Large intestine (tissue), 3 donors: ENCODE data around the gene RB1. TPM values are rescaled to one million over a fixed set of nuclear protein-coding genes. Genes with fewer than 3 reads are reported as not detected.

Source experiments
- DNase-seq, 2 donors: peaks; one replicate each; pipeline versions ENCODE4 v3.0.0 to v3.0.0-alpha.2; 2013
- H3K27ac ChIP-seq: one replicate; pipeline ENCODE4 v1.5.1; 2013; ENCODE audit warnings: low read length
- H3K27me3 ChIP-seq: 2 replicates; pipeline ENCODE4 v1.6.1; 2013; ENCODE audit warnings: low read length; ENCODE audit not compliant: control insufficient read depth, insufficient read depth
- H3K36me3 ChIP-seq: 2 replicates; pipeline ENCODE4 v1.6.1; 2013; ENCODE audit warnings: low read length; ENCODE audit not compliant: control insufficient read depth, insufficient read depth
- H3K4me1 ChIP-seq: one replicate; pipeline ENCODE4 v1.6.1; 2013; ENCODE audit warnings: low read length; ENCODE audit not compliant: control insufficient read depth, insufficient read depth
- H3K4me3 ChIP-seq: one replicate; pipeline ENCODE4 v1.5.1; 2013; ENCODE audit warnings: low read length
- H3K9me3 ChIP-seq: one replicate; pipeline ENCODE4 v1.6.1; 2013; ENCODE audit warnings: mild to moderate bottlenecking, low read depth, low read length, moderate library complexity; ENCODE audit not compliant: control insufficient read depth
- WGBS: methylation state at CpG from one replicate; pipeline ENCODE4 v1.1.5; 2013; ENCODE audit warnings: low lambda C conversion rate; ENCODE audit not compliant: insufficient coverage; 5-methylcytosine and 5-hydroxymethylcytosine counted together
- polyA plus RNA-seq: library from polyadenylated mRNA; unstranded; fragments of 120-200 nt; gene quantifications from one replicate; pipeline ENCODE4 v1.2.1, GENCODE V29; 2013

The RB1 gene
- polyA plus RNA-seq, 1 donor = 34.8 TPM

GRCh38 chr13:48265217-48265815 is 38.2 kb upstream of the RB1 start:
- no peak for DNase-seq

GRCh38 chr13:48266150-48266549 is 37.4 kb upstream of the RB1 start:
- H3K9me3 ChIP-seq = no peaks in the 10 kb centered on the region
- H3K27ac ChIP-seq = no peak overlapping the region
- peaks cover 22% of the 10 kb centered on the region for H3K36me3 ChIP-seq
- no peaks in the 10 kb centered on the region for H3K4me1 ChIP-seq
- no peaks in the 10 kb centered on the region for H3K27me3 ChIP-seq
- DNase-seq = no peak
- H3K4me3 ChIP-seq = no peak overlapping the region

More at GRCh38 chr13:48265217-48265815, 38.2 kb upstream of the RB1 start:
- WGBS = 93% methylated on average over 3 of the region's 8 CpGs
- Histone ChIP-seq H3K4me3 (no peak overlapping the region), H3K36me3 (peaks cover 25% of the 10 kb centered on the region), H3K4me1 (no peaks in the 10 kb centered on the region), H3K27me3 (no peaks in the 10 kb centered on the region), H3K9me3 (no peaks in the 10 kb centered on the region), H3K27ac (no peak overlapping the region)

GRCh38 chr13:48266701-48267639 is 36.6 kb upstream of the RB1 start:
- DNase-seq = no peak
- Histone ChIP-seq H3K4me3 (no peak overlapping the region), H3K9me3 (no peaks in the 10 kb centered on the region), H3K27ac (no peak overlapping the region), H3K4me1 (no peaks in the 10 kb centered on the region), H3K27me3 (no peaks in the 10 kb centered on the region), H3K36me3 (peaks cover 21% of the 10 kb centered on the region)
- 88% methylated on average over 1 of the region's 2 CpGs for WGBS

DNA sequence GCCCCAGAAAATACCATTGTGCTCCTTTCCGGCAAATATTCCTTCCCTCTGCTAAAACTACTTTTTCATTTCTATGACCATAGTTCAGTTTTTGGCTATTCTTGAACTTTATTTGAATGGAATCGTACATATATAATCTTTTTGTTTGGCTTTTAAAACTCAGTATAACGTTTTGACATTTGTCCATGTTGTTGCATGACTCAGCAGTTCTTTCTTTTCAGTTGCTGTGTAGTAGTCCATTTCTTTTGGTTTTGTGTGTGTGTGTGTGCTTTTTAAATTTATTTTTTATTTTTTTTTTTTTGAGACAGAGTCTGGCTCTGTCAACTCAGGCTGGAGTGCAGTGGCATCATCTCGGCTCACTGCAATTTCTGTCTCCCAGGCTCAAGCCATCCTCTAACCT is 35.5 kb upstream of the RB1 start:
- 100% methylated on average over 3 of the region's 4 CpGs for WGBS

GRCh38 chr13:48273346-48273745 is 30.2 kb upstream of the RB1 start:
- Histone ChIP-seq H3K27ac (no peak overlapping the region), H3K4me3 (no peak overlapping the region), H3K27me3 (no peaks in the 10 kb centered on the region), H3K36me3 (no peaks in the 10 kb centered on the region), H3K4me1 (no peaks in the 10 kb centered on the region), H3K9me3 (no peaks in the 10 kb centered on the region)
- DNase-seq = no peak
- 100% methylated on average over 1 of the region's 4 CpGs for WGBS

More for the DNA sequence above, 35.5 kb upstream of the RB1 start:
- no peak for DNase-seq
- Histone ChIP-seq H3K4me1 (no peaks in the 10 kb centered on the region), H3K36me3 (peaks cover 14% of the 10 kb centered on the region), H3K27me3 (no peaks in the 10 kb centered on the region), H3K4me3 (no peak overlapping the region), H3K27ac (no peak overlapping the region), H3K9me3 (no peaks in the 10 kb centered on the region)

GRCh38 chr13:48275507-48275906 is 28.0 kb upstream of the RB1 start:
- 100% methylated on average over 2 of the region's 4 CpGs for WGBS
- no peaks in the 10 kb centered on the region for H3K4me1 ChIP-seq
- H3K4me3 ChIP-seq = no peak overlapping the region
- no peaks in the 10 kb centered on the region for H3K27me3 ChIP-seq
- DNase-seq = no peak
- H3K27ac ChIP-seq = no peak overlapping the region
- no peaks in the 10 kb centered on the region for H3K36me3 ChIP-seq
- no peaks in the 10 kb centered on the region for H3K9me3 ChIP-seq

GRCh38 chr13:48278806-48279205 is 24.7 kb upstream of the RB1 start:
- no peaks in the 10 kb centered on the region for H3K36me3 ChIP-seq
- DNase-seq = no peak
- no CpG with 5 or more reads among the region's 2 CpGs for WGBS
- no peak overlapping the region for H3K4me3 ChIP-seq
- no peak overlapping the region for H3K27ac ChIP-seq
- no peaks in the 10 kb centered on the region for H3K4me1 ChIP-seq
- H3K27me3 ChIP-seq = no peaks in the 10 kb centered on the region
- no peaks in the 10 kb centered on the region for H3K9me3 ChIP-seq

GRCh38 chr13:48281556-48281955 is 22.0 kb upstream of the RB1 start:
- H3K4me3 ChIP-seq = no peak overlapping the region
- no peaks in the 10 kb centered on the region for H3K27me3 ChIP-seq
- DNase-seq = no peak
- H3K27ac ChIP-seq = no peak overlapping the region
- H3K9me3 ChIP-seq = no peaks in the 10 kb centered on the region
- no peaks in the 10 kb centered on the region for H3K36me3 ChIP-seq
- WGBS = 100% methylated on average over 1 of the region's 1 CpG
- no peaks in the 10 kb centered on the region for H3K4me1 ChIP-seq

- no peaks in the 10 kb centered on the region for H3K9me3 ChIP-seq
- peaks cover 16% of the 10 kb centered on the region for H3K4me1 ChIP-seq
- H3K27ac ChIP-seq = no peak overlapping the region
- no CpG with 5 or more reads among the region's 2 CpGs for WGBS
- H3K4me3 ChIP-seq = no peak overlapping the region
- no peaks in the 10 kb centered on the region for H3K27me3 ChIP-seq
- peak in 1 of 2 donors; percentile 37 for DNase-seq
- no peaks in the 10 kb centered on the region for H3K36me3 ChIP-seq
Measured at GRCh38 chr13:48291730-48292129, 11.8 kb upstream of the RB1 start.

- 27% methylated on average over 2 of the region's 4 CpGs for WGBS
Measured at GRCh38 chr13:48292650-48293049, 10.9 kb upstream of the RB1 start.

More at GRCh38 chr13:48292650-48293049, 10.9 kb upstream of the RB1 start:
- Histone ChIP-seq H3K36me3 (no peaks in the 10 kb centered on the region), H3K4me1 (peaks cover 16% of the 10 kb centered on the region), H3K27me3 (no peaks in the 10 kb centered on the region), H3K4me3 (no peak overlapping the region), H3K9me3 (no peaks in the 10 kb centered on the region), H3K27ac (no peak overlapping the region)
- peak in 1 of 2 donors; percentile 38 for DNase-seq
